Peyer's patch (tissue), 4 donors: Measurements from ENCODE around the gene CCDC197.

Experiments
- CTCF ChIP-seq, 6 experiments: fragments of 450-650 bp in 4 of 6; fragments of 200-600 bp in 2 of 6; sonication (generic) in 1 of 6; IDR thresholded peaks; one replicate each; pipeline ENCODE4 v1.5.1; 2017 to 2019; ENCODE audit warnings: antibody characterized with exemption in 6 of 6, mild to moderate bottlenecking in 3 of 6, moderate library complexity in 1 of 6
- POLR2A ChIP-seq, 2 donors: fragments of 450-650 bp; IDR thresholded peaks; one replicate each; pipeline ENCODE4 v1.5.1; 2017; ENCODE audit warnings: antibody characterized with exemption in 2 of 2, mild to moderate bottlenecking in 2 of 2, moderate library complexity in 2 of 2

GRCh38 chr14:93957333-93957710, 39.8 kb upstream of the CCDC197 start:
- TF ChIP-seq POLR2A (IDR thresholded peaks at IDR 0.05) (no peak), CTCF (IDR thresholded peaks at IDR 0.05) (no peak)
